ENCODE measurements around the gene JADE2.
"Not testable (repeated sequence)": the region's sequence is repeated elsewhere in the genome, so short reads cannot be mapped to it uniquely, and the experiment has no call there.

The JADE2 gene

DNA sequence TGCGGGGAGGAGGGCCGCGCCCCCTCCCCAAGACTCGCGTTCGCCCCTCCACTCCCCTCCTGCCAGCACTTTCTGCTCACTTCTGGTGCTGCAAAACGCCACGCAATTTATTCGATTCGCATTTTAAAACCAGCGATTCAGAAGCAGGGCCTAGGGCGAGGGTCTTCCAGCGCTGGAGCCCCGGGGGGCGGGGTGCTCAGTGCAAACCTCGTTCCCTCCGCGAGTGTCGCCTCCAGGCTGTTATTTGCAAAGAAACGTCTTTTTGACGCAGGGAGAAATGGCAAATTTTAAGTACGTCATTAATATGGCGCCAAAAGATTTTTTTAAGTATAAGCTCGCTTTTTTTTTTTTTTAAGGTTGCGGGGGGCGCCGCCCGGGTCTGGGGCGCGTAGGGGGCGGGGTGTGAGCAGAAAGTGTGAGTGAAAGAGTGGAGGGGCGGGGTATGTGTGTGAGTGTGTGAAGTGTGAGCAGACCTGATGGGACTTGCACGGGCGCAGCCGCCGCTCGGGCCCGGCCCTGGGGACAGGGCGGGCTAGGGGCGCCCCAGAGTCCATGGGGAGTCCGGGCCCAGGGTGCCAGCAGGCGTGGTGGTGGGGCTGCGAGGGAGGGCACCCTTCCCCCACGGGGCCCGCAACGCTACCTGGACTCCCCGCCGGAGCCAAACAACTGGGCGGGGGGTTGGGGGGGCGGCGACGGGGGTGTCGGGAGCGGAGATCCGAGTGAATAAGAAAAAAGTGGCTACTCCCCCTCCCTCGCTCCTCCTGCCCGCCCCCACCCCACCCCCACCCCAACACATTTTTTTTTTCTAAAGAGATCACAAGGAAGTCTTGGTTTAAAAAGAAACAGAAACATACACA, at the start of gene JADE2:
JADE2 (plus strand) TSS at position 845 of the 857 bp plus-strand sequence. CDS start 10,188 bp downstream, outside the sequence.
- DNase-seq = peak; percentile 49 to 52

DNA sequence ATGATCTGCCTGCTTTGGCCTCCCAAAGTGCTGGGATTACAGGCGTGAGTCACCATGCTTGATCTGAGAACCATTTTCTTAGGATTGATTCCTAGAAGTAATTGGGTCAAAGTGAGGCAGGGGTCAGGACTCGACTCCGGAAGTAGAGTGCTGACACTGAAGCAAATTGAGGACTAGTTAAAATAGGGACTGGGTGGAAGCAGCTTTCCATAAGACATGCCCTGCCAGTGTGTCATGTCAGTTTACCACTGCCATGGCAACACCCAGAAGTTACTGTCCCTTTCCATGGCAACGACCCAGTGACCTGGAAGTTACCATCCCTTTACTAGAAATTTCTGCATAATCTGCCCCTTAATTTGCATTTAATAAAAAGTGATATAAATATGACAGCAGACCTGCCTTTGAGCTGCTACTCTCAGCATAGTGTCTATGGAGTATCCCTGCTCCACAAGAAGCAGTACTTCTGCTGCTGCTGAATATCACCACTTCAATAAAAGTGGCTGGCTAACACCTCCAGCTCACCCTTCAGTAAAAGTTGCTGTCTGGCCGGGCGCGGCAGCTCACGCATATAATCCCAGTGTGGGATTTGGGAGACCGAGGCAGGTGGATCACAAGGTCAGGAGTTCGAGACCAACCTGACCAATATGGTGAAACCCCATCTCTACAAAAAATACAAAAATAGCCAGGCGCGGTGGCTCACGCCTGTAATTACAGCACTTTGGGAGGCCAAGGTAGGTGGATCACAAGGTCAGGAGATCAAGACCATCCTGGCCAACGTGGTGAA, 47.8 kb upstream of the JADE2 start:
- DNase-seq = no peak

DNA sequence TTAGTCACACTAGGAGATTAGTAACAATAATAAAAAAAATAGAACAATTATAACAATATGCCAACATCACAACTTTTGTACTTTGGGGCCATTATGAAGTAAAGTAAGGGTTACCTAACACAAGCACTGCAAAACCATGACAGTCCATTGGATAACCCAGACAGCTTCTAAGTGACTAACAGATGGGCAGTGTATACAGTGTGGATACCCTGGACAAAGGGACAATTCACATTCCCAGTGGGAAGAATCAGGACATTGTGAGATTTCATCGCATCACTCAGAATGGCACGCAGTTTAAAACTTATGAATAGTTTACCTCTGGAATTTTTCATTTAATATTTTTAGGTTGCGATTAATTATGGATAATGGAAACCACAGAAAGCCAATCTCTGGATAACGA, 45.6 kb upstream of the JADE2 start:
- DNase-seq = no peak

DNA sequence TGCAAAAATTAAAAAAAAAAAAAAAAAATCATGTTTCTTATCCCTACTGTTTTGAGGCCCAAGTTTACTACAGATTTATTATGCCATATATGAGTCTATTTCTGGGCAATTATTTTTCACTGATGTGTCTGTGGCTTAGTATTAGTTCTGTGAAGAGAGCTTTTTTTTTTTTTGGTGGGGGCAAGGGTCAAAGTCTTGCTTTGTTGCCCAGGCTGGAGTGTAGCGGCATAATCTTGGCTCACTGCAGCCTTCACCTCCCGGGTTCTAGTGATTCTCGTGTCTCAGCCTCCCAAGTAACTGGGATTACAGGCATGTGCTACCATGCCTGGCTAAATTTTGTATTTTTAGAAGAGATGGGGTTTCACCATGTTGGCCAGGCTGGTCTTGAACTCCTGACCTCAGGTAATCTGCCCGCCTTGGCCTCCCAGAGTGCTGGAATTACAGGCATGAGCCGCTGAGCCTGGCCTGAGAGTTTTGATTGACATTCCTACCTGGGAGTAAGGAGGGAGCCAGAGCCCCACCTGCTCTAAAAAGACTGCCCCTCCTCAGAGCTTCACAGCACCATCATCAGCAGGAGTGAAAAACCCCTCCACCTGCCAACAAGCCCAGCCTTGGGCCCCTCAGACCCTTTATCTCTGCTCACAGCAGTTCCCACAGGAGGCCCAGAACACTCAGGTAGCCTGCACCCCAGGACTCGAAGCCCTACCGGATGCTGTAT, 36.1 kb upstream of the JADE2 start:
- no peak for DNase-seq

DNA sequence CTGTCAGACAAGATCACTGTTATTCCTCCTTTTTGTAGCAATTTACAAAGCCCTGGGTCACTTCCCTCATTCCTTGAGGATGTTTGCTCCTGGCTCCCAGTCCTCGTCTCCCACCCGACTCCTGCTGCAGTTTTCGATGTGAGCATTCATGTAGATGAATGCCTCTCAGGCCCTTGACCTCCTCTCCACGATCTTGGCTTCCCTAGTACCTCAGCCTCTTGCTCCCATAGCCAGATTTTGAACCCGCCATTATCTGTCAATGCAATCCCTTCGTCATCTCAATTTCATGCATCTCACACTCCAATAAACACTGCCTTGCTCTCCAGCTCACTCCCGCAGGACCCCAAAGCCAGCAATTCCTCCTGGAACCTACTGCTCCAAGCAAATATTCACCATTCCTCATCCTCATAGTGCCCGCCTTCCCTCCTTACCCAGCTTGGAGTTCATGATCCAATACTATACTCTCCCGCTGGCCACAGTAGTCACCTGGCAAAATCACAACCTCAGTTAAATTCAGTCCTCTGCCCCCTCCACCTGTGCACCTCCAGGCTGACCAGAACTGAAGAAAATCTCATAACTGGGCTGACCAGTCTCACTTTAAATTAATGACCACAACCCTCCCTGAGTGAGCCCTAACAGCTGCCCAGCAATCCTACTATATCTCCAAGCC, 35.1 kb upstream of the JADE2 start:
- DNase-seq = no peak

DNA sequence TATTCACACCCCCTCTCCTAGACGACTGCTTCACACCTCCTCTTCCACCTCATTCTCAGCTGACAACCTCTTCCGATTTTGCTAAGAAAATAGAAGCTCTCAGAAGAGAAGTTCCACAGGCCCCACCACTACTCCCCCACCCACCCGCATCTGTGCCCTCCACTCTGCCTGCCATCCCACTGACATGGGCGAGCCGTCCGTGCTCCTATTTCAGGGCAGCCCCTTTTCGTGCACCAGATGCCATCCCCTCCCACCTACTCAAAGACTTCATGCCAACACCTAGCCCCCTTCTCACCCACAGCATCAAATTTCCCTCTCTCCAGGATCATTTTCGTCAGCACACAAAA, 34.6 kb upstream of the JADE2 start:
- no peak for DNase-seq

DNA sequence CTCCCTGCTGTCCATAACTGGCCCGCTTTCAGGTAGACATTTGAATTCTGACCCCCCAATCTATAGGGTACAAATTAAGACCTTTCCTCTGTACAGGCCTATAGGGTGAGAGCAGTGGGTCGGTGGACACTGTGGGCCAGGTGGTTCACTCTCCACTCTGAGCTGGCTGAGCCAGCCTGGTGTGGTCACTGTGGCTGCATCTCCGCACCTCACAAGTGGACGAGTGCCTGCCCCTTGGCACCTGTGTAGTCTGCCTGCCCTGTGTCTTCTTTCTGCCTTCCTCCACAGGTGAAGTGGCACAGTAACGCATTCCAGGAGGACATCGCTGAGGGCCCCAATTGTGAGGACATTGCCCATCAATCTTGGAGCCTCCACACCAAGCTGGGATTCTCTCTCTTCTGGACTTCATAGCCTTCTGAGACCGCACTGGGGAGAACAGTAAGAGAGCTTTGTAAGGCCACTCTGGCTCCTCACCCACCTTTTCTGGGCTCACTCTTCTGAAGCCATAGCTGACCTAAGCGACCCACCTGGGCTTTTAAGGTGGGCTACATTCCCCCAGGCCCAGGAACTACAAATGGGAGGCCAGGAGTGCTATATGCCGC, 33.5 kb upstream of the JADE2 start:
- no peak for DNase-seq

DNA sequence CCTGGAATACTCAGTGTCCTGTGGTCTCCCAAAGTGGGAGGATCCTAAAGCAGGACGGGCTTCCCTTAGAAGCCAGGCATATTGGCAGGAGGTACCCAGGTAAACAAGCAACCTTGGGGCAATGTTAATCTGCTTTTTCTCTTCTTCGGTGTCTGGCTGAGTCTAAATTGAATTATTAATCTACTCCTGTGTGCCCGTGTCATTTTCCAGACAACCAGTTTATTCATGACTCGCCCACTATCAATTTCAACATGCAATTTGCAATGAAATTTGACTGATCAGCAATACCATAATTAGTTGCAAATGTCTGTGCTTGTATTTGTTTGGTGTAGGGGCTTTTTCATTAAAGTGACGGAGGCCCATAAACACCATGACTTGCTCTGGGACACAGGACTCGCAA, 32.9 kb upstream of the JADE2 start:
- no peak for DNase-seq

DNA sequence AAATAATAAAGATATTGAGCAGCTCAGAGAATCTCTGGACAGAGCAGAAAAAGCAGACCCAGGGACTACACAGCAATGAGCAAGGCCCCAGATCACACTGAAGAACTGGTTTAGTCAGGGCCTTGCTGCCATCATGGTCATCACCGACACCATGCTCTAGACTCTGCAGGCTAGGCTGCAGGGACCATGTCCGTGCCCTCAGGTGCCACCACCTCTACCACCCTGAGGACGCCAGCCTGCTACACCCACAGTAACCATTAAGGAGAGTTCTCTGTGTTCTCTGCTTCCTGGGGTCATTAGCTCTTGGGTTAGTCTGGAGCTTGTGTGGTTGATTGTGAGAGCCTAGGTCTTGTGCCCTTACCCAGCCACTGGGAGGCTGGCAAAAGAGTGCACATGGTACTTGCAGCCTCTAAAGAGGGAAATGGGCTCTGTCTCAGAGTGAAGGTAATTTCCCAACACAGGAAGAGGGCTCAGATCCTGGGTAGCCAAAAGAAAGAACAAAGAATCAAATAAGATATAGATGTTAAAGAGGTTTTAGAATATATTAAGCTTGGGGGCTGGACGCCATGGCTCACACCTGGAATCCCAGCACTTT, 31.9 kb upstream of the JADE2 start:
- no peak for DNase-seq

DNA sequence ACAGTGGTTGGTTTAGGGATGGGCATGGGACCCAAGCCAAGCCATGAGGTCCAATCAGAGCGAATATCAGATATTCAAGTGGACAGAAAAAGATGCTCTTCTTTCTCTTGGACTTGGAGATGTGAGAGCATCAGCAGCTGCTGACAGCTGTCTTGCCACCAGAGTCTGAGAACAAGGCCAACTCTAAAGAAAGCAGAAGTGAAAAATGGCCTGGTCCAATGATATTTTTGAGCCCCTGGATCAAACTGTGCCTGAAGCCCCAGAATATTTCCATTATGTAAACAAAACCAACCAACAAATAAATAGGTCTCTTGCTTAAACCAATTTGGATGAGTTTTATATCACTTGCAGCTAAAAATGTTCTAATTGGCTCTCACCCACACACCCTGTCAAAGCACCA, 30.7 kb upstream of the JADE2 start:
- DNase-seq = no peak

DNA sequence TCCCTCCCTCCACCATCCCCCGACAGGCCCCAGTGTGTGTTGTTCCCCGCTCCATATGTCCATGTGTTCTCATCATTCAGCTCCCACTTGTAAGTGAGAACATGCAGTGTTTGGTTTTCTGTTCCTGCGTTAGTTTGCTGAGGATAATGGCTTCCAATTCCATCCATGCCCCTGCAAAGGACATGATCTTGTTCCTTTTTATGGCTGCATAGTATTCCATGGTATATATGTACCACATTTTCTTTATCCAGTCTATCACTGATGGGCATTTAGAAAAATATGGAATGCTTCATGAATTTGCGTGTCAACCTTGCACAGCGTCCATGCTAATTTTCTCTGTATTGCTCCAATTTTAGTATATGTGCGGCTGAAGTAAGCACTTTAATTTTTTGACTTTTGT, 25.6 kb upstream of the JADE2 start:
- DNase-seq = not testable (repeated sequence)

DNA sequence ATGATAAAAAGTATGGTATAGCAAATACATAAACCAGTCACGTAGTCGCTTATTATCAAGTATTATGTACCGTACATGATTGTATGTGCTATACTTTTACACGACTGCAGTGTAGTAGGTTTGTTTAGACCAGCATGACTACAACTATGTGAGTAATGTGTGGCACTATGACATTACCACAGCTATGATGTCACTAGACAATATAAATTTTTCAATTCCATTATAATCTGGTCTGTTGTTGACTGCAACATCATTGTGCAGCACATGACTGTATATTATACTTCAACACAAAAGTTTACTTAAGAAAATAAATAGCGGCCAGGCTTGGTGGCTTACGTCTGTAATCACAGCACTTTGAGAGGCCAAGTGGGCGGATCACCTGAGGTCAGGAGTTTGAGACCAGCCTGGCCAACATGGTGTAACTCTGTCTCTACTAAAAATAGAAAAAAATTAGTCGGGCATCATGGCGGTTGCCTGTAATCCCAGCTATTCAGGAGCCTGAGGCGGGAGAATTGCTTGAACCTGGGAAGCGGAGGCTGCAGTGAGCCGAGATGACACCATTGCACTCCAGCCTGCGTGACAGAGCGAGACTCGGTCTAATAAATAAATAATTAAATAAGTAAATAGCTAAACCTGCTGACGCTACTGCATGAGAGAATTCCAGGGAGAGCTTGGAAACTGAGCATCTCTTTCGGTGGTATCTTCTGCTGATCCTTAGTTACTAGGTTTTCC, 24.6 kb upstream of the JADE2 start:
- DNase-seq = no peak

DNA sequence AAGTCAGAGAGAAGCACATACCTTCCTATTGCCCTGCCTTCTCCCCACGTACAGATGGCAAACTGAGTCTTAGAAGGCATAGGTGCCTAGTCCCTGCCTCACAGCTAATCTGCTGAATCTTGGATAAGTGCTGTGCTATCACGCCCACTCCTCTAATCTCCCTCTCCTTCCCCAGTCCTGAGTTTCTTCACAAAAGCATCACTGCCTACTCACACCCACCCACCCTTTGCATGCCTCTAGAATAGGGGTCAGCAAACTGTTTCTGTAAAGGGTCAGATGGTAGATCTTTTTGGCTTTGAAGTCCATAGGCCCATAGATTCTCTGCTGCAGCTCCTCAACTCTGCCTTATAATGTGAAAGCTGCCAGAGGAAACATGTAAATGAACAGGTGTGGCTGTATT, 23.2 kb upstream of the JADE2 start:
- DNase-seq = no peak

DNA sequence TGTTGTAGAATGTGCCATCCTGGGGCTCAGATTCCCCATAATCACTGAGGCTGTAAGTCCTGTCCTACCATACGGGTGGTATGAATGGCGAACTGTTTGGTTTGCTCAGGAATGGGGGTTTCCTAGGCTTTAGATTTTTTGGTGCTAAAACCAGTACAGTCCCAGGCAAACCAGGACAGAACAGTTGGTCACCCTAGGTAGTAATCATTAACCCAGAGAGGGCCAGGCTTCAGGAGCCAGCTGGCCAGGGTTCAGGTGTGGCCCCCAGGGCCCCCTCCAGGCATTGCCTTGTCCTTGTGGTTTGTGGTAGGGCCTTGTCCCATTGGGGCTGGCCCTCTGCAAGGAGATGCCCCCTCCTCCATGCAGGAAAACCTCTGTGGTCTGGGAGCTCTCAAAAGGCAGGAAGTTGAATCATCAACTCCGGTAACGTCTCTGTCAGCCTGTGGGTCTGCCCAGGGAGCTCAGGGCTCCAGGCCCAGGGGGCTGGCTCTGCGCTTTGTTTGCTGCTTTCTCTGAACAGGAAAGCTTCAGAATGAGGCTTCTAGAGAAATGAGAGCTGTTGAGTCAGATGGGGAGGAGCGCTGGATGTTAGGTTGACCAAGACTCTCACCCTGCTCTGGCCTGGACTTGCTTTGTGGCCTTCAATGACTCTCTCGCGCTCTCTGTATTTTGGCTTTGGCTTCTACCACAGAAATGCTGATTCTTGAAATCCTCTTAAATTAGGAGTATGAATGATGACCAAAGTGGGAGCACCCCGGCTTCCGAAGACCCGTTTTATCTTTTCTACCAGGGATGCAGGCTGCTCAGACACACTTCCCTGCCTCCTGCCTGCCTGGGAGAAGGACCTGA, 22.2 kb upstream of the JADE2 start:
- DNase-seq = peak; percentile 40 to 91

DNA sequence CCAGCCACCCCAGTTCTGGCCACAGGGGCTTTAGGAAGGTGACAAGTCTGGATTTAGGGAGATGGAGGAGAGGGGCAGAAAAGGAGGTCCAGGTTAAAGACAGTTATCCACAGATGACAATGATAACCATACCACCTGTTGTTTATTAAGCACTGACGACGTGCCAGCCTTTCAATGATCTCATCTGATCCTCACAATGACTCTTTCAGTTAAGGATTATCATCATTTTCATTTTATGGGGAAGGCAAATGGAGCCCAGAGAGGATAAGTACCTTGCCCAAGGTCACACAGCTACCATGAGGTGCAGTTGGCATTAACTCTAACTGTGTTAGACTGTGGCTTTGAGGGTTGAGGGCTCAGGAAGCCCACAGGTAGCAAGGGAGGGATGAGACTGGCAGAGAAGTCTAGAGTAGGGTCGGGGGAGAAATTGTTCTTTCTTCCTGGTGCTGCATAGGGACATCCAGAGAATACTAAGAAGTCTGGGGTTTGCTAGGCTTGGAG, 21.5 kb upstream of the JADE2 start:
- DNase-seq = no peak

DNA sequence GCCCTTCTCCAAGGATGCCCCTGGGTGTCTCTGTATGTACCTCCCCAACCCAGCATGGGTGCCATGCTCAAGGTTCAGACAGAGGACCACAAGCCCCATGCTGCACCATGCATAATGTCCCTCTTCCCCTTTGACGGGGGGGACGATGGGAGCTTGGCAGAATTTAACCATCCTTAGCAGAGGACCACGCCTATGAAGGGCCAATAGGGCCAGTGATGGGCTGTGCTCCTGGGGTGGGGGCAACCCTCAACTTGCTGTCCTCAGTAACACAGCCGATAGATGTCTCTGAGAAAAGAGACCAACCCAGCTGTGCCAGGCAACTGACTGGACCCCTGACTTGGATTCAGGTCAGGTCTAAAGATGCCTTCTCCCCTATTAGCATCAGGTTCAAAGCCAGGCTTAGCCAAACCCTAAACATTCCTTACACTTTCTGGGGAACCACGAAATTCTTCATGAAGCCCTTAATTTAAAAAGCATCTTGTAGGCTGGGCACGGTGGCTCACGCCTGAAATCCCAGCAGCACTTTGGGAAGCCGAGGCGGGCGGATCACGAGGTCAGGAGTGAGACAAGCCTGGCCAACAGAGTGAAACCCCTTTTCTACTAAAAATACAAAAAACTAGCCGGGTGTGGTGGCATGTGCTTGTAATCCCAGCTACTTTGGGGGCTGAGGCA, 20.7 kb upstream of the JADE2 start:
- no peak for DNase-seq

DNA sequence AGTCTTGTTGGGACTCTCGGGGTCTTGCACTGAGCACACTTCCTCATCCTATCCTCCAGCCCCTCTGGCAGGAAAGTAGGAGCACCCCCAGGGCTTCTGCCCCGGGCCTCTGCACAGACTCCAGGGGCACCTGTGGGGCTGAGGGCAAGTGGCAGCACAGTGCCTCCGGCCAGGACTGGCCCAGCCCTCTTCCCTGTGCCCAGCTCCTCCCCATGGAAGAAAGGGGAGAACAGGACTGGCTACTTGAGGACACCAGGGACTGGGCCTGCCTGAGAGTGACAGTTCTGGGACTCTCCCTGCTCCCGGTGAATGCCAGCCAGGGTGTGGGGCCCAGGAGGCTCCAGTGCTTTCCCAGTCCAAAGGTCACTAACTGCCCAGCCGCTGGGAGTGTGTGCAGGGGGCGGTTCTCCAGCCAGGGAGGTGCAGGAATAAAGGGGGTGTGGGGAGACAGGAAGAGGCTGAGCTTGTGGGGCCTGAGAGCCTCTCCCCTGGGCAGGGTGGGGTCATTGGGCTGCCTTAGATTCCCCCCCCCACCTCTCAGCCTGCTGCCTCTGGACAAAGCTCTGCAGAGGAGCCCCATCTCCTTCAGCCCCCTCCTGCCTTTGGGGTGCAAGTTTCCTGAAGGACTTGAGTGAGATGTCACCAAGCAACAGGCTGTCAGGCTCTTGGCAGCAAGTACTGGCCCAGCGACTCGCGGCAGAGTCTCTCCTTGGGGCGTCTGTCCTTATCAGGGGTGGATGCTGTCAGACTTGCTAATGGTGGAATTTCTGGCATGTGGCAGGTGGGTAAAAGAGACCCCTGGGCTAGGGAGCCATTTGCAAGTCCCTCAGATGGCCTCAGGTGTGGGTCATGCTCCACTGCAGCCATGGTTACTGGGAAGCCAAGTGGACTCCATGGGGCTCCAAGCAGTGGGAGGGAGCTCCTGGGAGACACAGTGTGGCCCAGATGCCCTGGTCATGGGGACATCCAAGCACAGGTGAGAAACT, 19.1 kb upstream of the JADE2 start:
- DNase-seq = no peak

DNA sequence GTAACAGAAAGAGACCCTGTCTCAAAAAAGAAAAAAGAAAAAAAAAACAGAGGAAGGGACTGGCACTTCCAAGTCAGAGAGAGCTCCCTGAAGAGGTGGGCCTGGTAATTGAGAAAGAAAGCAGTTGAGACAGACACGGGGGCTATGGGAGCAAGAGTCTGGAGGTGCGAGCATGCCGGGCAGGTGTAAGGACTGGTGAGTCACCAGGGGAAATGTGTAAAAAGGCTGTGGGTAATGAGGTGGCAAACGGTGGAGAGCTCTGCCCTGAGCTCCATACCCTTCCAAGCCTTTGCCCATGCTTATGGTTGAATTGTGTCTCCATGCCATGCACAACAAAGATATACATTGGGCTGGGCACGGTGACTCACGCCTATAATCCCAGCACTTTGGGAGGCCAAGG, 18.0 kb upstream of the JADE2 start:
- no peak for DNase-seq

Measured in bone marrow (tissue), 2 donors.